Measurements from ENCODE around the gene LMO1.

LMO1 gene

DNA sequence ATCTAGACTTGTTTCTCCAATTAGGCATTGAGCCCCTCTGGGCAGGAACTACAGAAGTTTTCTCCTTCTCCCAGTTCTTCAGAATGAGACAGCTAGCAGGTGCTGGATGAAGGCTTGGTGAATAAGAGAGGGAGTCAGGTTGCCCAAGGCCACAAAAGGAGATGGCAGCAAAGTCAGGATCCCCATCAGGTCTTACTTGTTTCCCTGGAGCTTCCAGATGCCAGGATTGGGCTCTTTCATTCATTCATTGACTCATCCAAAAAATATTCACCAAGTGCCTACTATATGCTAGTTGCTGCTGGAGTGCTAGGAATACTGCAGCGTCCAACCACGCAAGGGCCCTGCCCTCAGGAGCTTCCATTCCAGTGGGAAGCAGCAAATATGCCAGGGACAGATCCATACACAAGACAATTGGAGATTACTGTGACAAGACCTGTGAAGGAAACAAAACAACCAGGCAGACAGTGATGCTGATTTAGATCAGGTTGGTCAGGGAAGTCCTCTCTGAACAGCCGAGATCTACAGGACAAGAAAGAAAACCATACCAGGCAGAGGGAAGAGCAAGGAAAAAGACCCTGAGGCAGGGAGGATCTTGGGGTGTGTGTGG lies 24.6 kb upstream of the LMO1 start:
- DNase-seq, result no peak

DNA sequence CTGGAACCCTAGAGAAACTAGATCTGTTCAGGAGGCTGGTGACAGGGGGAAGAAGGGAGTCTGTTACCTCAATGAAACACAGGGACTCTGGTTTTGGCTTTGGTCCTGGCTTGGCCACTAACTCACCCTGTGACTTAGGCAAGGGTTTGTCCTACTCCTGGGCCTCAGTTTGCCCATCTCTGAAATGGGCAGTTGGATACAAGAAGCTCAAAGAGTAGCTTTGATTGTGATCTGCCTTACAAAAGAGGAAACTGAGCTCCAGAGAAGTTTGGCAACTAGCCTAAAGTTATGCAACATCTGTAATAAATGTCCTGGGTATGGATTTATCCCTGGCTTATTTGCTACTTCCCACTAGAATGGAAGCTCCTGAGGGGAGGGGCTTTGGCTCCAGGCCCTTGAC lies 24.0 kb upstream of the LMO1 start:
- DNase-seq, result no peak

DNA sequence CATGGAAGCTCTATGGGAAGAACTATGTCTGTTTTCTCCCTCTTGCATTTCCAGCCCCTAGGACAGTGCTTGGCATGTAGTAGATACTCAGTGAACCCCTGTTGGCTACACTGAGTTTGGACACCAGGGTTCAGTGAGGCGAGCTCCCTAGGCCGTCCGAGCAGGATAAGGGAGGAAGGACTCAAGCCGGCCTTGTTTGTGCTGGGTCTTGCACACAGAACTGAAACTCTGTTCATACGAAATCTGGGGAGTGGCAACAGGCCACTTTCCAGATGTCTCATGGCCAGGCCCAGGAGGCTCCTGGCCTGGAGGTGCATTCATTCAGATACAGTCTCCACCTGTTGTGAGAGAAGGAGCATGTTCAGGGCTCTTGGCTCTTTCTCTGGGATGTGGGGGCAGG lies 23.6 kb upstream of the LMO1 start:
- no peak for DNase-seq

DNA sequence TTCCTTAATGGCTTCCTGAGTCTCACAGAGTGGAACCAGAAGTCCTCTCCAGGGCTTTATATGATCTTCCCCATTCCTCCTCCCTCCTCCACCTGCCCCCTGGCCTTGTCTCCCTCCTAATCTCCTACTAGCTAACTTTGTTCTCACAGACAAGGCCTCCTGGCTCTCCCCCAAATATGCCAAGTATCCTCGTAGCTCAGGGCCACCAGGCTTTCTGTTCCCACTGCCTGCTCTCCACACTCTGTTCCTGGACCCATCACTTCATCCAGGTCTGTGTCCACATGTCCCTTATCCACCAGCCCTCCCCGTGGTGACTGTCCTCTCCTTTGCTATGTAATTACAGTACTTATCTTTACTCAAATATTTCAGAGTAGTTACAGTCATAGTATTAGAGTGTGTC lies 23.2 kb upstream of the LMO1 start:
- no peak for DNase-seq

DNA sequence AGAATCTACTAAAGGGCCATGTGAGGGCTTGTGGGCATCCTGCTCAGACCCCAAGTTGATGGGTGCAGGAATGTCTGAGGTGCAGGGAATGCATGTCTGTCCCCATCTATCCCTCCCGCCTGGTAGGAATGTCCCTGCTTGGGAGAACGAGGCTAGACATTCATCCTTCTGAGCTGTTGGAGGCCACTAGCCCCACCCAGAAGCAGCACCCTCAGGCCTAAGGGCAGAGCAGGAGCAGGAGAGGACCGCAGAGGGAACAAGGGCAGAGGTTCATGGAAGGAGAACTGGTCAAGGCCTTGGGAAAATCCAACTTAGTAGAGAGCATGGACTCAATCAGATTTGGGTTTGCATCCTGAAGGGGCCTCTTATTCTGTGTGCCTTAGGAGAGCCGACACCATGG lies 22.1 kb upstream of the LMO1 start:
- DNase-seq, result no peak

DNA sequence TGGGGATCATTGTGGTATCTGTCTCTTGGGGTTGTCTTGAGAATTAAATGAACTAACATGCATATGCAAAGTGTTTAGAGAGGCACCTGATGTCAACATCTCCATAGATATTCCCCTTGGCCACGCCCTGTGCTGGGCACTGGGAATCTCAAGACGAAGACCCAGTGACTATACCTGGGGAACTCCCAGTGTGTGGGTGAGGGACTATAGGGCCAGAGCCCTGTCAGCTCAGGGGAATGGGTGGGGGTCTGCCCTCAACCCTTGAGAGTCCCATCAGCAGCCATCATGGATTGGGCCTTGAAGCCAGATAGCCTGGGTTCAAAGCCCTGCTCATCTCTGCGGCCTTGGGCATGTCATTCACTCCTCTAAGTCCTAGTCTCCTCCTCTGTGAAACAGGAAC lies 21.6 kb upstream of the LMO1 start:
- DNase-seq, result no peak

DNA sequence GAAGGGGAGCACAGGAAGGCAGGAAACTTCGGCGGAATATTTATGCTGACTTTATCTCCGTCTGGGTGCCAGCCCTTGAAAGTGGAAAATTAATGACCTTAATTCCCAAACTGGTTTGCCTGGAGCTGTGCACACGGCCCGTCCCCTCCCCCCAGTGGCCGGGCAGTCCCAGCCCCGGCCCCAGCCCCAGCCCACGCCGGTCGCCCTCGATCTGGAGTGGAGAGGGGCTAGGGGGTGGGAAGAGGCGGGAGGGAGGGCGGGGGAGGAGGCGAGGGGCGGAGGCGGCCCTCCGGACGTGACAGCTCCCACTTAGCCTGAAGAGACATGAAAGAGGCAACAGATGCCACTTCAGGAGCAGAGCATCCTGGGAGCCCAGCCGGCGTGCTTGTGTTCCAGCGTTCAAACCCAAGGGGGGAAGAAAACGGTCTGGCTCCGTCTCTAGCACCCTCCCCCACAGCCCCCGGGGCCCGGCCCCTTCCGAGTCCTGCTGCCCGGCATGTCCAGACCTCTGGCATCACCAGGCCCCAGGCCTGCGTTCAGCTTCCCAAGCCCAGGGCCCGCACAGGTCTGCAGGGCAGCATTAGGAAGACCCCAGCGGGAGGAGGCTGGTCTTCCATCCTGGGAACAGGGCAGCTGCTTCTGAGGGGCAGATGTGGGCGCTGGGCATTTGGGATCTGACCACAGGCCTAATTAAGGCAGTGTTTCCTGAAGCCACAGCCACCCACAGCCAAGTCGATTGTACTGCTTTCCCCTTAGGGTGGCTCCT lies 20.0 kb upstream of the LMO1 start:
- DNase-seq, result no peak

DNA sequence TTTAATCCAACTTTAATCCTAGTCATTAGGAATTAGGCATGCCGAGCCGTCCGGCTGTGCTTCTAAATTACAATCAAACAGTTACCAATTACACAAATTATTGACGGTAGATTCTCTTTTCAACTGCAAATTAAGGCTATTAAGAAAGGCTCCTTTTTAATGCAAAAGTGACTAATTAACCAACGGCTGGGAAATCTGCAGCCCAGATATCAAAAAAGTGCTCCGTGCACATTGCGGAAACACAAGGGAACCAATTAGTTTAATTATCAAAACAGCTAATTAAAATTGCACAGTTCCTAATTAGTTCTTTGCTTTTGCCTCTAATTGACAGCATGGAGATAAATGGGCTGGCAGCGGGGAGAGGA lies 19.4 kb upstream of the LMO1 start:
- DNase-seq, result no peak

DNA sequence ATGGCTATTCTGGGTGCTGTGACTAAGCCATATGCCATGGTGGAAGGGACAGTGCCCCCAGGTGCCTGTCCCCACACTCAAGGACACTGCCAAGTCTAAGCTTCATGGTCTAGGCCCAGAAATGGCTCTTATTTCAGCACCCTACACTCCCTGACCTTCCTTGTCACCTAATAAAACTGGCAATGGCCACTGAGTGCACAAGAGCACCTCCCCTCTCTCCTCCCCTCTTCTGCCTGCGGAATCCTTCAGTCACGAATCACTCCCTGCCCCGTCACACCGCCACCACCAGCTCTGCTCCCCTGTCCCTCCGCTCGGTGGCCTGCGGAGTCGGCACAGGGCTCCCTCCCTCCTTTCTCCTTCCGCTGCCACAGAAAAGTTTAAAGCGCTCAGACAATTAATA lies 19.0 kb upstream of the LMO1 start:
- DNase-seq, result no peak

DNA sequence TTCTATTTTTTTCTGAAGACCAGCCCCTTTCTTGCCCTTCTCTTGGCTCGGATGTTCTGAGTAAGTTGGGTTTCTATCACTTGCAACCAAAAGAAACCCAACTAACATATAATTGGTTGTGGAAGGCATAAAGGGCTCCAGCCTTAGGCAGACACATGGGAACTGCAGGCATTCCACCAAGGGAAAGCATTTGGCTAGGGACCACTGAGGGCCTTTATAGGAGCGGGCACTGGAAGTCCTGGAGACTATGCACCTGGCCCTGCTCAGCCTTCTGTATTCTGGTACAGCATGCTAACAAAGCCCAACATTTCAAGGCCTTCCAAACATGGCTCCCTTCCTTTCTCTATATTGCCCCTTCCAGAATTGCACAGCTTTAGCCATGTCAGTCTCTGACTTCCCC lies 17.6 kb upstream of the LMO1 start:
- DNase-seq, result no peak

DNA sequence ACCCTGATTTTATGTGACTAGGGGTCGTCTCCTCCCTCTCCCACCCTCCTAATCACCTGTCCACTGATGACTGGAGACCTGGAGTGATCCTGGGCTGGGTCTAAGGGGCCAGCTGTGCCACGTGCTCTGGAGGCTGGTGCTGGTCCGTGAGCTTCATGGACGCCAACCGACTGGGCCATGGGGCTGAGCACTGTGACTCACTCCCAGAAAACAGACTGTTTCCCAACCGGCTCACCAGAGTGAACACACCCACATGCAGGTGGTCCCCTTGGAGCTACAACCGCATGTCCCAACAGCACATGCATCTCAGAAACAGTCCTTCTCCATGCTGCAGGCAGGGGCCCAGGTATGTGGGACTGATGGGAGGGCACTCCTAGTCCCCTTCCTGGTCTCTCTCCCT lies 14.0 kb upstream of the LMO1 start:
- no peak for DNase-seq

DNA sequence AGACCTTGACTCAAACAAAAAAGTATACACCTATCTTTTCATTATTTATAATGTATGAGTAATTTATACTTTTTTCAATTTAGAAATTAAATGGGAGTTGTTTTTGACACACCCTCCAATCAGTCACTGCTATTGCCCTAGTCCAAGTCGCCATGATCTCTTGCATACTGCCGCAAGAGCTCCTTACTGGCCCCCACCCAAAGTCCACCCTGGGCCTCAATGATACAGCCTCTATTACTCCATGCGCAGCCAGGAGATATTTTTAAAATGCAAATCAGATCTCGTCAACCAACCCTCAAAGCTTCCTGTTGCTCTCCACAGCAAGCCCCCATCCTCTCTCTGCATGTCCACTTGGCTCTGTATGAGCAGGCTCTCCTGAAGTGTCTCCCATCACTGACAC lies 12.8 kb upstream of the LMO1 start:
- no peak for DNase-seq

DNA sequence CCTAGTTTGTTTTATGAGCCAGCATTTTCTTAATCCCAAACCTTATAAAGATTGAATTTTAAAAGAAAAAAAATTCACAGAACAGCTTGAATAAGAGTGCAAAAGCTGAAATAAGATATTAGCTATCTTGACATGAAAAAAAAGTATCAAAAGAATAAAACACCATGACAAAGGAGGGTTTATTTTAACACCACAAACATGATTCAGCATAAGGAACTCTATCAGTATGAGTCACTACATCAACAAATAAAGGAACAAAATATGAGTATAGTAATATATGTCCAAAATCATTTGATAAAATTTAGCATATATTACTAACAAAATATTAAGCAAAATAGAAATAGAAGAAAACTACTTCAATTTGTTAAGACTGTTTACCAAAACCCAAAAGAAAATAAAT lies 9.6 kb upstream of the LMO1 start:
- no peak for DNase-seq

DNA sequence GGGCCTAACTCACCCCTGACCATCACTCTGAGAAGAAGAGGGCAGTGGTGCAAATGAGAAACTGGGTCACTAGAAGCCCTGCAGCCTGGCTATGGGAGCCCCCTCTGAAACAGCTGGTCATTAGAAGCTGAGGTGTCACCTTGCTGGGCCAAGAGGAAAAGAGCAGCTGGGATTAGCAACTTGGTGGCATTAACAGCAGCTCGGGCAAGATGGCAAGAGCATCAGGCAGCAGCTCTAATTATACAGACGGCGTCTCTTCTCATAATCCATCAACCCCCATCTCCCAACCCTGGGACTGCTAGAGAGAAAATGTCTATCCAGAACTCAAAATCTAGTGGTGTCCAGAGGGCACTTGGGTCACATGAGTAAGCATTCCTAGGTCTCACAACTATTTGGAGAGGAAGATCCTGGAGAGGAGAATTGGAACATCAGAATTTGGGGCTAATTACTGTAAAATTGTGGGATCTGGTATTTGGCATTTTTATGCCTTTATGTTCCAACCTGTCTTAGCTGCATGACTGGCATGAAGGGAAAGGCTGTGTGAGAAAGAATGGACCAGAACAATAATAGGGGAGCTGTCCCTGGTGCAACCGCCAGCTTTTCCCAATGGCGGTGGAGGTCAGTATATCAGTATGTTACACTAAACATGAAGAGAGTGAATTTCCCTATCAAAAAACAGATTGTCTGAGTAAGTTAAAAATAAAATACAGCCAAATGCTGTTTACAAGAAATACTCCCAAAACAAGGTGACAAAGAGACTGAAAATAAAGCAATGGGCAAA lies 7.6 kb upstream of the LMO1 start:
- no peak for DNase-seq

DNA sequence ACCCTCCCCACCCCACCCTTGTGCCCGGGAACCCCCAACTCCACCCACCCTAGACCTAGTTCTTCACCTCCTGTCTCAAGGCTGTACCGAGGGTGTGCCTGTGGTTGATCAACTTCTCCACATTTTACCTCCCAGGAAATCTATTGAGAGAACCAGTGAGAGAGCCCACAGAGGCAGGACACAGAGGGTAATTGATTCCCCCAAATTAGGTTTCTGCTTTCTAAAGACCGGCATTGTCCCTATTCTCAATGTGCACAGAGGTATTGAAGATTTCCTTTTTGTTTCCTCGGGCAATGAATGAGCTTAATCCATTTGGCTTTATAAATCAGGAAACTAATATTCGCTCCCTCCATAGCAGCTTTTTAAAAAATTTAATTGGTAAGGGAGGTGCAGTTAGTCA lies 6.0 kb upstream of the LMO1 start:
- no peak for DNase-seq

DNA sequence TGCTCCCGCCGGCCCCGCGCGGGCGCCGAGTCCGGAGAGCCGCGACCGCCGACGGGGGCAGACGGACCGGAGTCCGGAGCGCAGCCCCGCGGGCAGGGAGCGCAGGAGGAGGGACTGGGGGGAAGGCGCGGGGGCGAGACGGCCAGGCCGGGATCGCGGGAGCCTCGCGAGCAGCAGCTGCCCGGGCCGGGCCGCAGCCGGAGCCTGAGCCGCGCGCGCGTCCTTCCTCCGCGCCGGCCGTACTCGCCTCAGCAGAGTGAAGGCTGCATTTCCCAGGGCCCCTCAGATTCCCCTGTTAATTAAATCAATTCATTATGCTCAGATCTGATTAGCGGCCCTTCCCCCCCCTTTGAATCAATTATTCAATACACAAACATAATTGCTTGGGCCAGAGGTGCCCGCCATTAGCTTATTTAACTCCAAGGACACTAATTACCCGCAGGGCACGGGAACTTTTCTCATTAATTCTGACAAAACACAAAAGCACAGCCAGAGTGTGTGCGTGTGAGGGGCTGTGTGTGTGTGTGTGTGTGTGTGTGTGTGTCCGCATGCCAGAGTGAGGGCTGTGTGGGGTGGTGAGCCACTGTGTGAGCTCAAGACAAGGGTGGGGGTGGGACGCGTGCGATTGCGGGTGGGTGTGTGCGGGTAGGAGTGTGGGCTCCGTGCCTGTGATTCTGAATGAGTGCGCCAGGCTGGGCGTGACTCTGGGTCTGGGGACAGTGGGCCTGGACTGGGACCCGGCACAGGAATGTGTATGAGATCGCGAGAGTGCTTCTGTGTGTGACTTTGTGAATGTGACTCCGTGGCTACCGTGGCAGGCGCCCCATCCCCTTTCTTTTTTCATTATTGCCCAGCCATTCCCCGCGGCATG lies 5.1 kb upstream of the LMO1 start:
- DNase-seq, result no peak

DNA sequence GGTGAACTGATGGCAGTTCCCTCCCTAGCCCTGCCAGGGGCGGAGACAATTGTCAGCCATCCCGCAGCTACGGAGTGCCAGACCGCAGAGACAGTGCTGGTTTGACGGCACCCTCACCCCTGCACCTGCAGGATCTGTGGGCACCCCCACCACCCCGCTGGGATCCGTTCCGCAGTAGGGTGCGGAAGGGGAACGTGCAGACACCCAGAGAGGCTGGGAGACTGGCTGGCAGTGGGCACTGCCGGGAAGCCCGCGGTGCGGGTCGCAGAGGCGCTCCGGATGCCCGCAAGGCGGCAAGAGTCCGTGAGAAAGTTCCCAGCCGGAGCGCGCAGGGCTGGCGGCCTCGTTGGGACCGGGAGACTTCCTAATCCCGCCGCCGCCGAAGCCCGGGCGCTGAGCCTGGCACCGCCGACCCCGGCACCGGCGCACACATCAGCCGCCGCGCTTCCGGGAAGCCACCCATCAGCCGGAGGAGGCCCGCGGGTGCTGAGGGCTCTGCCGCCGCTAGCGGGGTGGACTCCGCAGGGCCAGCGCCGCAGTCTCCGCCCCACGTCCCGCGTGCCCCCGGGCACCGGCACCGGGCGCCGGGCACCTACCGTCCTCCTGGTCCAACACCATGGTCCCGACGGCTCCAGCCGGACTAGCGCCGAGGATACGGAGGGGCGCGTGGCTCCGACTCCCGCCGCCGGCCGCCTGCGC lies 4.3 kb upstream of the LMO1 start:
- DNase-seq, result no peak

DNA sequence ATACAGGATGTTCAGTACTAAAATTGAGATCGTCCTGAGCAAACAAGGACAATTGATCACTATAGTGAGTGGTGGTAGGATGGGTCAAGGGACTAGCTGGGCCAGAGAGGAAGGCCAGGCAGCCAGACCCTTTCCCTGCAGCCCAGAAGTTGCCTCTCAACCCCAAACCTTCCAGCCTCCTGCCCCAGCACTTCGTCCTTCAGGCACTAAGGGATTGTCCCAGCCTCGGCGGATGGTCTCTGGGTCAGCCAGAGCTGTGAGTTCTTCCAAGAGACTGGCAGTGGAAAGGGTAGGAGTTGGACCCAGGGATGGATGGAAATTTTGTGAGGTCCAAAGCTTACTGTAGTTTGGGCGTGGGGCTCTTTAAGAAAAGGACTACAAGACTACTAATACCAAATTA lies 3.6 kb upstream of the LMO1 start:
- DNase-seq, result no peak

DNA sequence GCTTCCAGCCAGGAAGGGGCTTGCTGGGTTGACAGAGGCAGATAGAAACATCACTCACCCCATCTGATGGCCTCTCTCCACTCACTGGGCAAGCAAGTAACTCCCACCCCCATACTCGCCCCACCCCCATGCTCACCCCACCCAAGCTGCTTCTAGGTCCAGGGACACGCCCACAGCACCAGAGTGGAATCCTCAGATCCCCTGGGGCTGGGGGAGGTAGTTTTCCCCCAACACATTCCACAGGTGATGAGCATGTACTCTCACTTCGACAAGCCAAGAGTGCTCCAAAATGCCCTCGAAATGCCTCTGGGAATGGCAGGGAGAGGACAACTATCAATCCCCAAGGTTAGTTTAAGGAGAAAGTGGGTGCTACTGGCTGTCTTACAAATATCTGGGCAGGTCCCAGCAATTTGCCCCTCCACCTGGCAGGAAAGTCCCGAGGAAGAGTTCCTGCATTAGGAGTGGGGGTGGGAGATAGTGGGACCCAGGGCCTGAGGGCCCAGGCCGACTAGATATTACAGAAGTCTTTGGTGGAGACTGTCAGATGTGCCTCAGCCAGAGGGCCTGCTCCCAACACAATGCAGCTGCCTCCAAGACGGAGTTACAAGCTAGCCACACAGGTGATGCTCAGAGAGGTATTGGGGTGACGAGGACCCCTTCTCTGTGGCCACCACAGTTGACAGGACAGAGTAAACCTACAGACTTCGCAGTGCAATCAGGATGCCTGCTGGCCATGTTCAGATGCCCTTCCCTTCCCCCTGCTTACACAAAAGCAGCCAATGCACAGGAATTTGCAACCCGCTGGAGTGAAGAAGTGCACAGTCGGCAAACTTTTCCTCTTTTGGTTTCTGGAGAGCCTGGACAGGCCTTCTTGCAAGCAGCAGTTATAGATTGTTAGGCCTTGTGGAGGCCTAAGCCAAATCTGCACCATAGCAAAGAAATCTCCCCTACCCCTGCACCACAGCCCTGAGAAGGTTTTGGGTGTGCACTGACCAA lies 2.9 kb upstream of the LMO1 start:
- no peak for DNase-seq

DNA sequence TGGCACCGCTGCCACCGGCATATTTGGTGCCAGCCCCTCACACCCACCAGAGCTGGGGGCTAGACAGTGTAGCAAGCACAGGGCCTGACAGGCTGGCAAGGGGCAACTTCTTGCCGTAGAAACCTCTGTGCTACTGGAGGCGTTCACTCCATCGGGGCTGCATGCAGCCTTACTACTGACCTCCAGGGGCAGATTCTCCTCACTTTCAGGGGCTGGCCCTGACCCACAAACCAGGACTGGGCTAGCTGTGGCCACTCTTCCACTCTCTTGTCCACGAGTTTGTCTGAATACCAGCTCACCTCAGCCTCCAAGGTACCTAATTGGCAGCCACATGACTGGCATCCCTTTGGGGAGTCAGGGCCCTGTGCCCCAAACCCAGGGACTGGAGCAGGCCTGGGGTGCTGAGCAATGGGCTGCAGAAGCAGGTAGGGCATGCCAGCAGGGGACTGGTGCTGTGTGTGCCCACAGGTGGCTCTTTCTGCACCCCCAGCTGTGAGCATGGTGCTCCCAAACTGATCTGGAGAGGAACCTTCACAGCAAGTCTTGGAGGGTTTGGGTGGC lies 2.1 kb upstream of the LMO1 start:
- no peak for DNase-seq

Measured in midbrain (tissue), 1 donor.